Measurements from ENCODE around the gene DHRS3.
"Not testable (repeated sequence)": the region's sequence is repeated elsewhere in the genome, so short reads cannot be mapped to it uniquely, and the experiment has no call there.

DHRS3 gene

GRCh38 chr1:12617901-12618660 lies at the start of gene DHRS3:
Gene DHRS3, minus strand, starts transcription at chr1:12618210. Its CDS starts 862 bp downstream, at chr1:12617348.
- peak; percentile 28 for DNase-seq (ENCODE audit: low read depth, low spot score)

GRCh38 chr1:12666141-12666735 lies 48.2 kb upstream of the DHRS3 start:
- DNase-seq (ENCODE audit: low read depth, low spot score), result no peak

- no peak for DNase-seq (ENCODE audit: low read depth, low spot score)
Observed at GRCh38 chr1:12665511-12665910, 47.5 kb upstream of the DHRS3 start.

- no peak for DNase-seq (ENCODE audit: low read depth, low spot score)
Observed at GRCh38 chr1:12662556-12662955, 44.5 kb upstream of the DHRS3 start.

- no peak for DNase-seq (ENCODE audit: low read depth, low spot score)
Observed at GRCh38 chr1:12661606-12662219, 43.7 kb upstream of the DHRS3 start.

- DNase-seq (ENCODE audit: low read depth, low spot score), result peak; percentile 54
Observed at GRCh38 chr1:12658531-12659453, 40.8 kb upstream of the DHRS3 start.

GRCh38 chr1:12657885-12658512 lies 40.0 kb upstream of the DHRS3 start:
- DNase-seq (ENCODE audit: low read depth, low spot score), result not testable (repeated sequence)

GRCh38 chr1:12657060-12657884 lies 39.3 kb upstream of the DHRS3 start:
- no peak for DNase-seq (ENCODE audit: low read depth, low spot score)

GRCh38 chr1:12656575-12656974 lies 38.6 kb upstream of the DHRS3 start:
- no peak for DNase-seq (ENCODE audit: low read depth, low spot score)

GRCh38 chr1:12654657-12655056 lies 36.6 kb upstream of the DHRS3 start:
- no peak for DNase-seq (ENCODE audit: low read depth, low spot score)

- DNase-seq (ENCODE audit: low read depth, low spot score), result no peak
Observed at GRCh38 chr1:12654004-12654567, 36.1 kb upstream of the DHRS3 start.

GRCh38 chr1:12649971-12650421 lies 32.0 kb upstream of the DHRS3 start:
- no peak for DNase-seq (ENCODE audit: low read depth, low spot score)

- no peak for DNase-seq (ENCODE audit: low read depth, low spot score)
Observed at GRCh38 chr1:12648741-12649140, 30.7 kb upstream of the DHRS3 start.

GRCh38 chr1:12645401-12645800 lies 27.4 kb upstream of the DHRS3 start:
- DNase-seq (ENCODE audit: low read depth, low spot score), result not testable (repeated sequence)

GRCh38 chr1:12644829-12645228 lies 26.8 kb upstream of the DHRS3 start:
- DNase-seq (ENCODE audit: low read depth, low spot score), result no peak

- DNase-seq (ENCODE audit: low read depth, low spot score), result no peak
Observed at GRCh38 chr1:12644237-12644636, 26.2 kb upstream of the DHRS3 start.

GRCh38 chr1:12643785-12644184 lies 25.8 kb upstream of the DHRS3 start, which contains the start of gene AADACL4:
Gene AADACL4, plus strand, starts transcription at chr1:12644085. Its CDS starts 462 bp downstream, at chr1:12644547.
- DNase-seq (ENCODE audit: low read depth, low spot score), result no peak

GRCh38 chr1:12643079-12643478 lies 25.1 kb upstream of the DHRS3 start:
- DNase-seq (ENCODE audit: low read depth, low spot score), result no peak

- no peak for DNase-seq (ENCODE audit: low read depth, low spot score)
Observed at GRCh38 chr1:12640958-12641272, 22.9 kb upstream of the DHRS3 start.

Measured in activated naive CD8-positive, alpha-beta T cell treated with anti-CD3 and anti-CD28 coated beads, Interleukin-2, amount 50 U/mL, for 16 hours (primary cell).